ENCODE data around the gene ACSS3. TPM values are rescaled to one million over a fixed set of nuclear protein-coding genes. Genes with fewer than 3 reads are reported as not detected.

ACSS3 gene
- total RNA-seq, 1 donor from 2014 or later, result 35.9 TPM

GRCh38 chr12:81146228-81147225, 68.6 kb downstream of the ACSS3 start:
- H3K27ac ChIP-seq, result no peak overlapping the region
- no peaks in the 10 kb centered on the region for H3K27me3 ChIP-seq
- H3K9me3 ChIP-seq, result no peaks in the 10 kb centered on the region
- no peak for TF ChIP-seq CTCF (IDR thresholded peaks at IDR 0.05)
- intact Hi-C loops (cut with DNase I), result no loop called here
- no peak overlapping the region for H3K4me3 ChIP-seq
- ATAC-seq (no peak), DNase-seq (no peak)
- no peaks in the 10 kb centered on the region for H3K4me1 ChIP-seq
- no peaks in the 10 kb centered on the region for H3K36me3 ChIP-seq

- H3K9me3 ChIP-seq, result no peaks in the 10 kb centered on the region
- ATAC-seq (no peak), DNase-seq (no peak)
- no peaks in the 10 kb centered on the region for H3K27me3 ChIP-seq
- H3K4me3 ChIP-seq, result no peak overlapping the region
- H3K36me3 ChIP-seq, result no peaks in the 10 kb centered on the region
- intact Hi-C loops (cut with DNase I), result no loop called here
- TF ChIP-seq CTCF (IDR thresholded peaks at IDR 0.05), result no peak
- no peaks in the 10 kb centered on the region for H3K4me1 ChIP-seq
- H3K27ac ChIP-seq, result no peak overlapping the region
Observed at GRCh38 chr12:81147292-81147919, 69.5 kb downstream of the ACSS3 start.

GRCh38 chr12:81150382-81150781, 72.5 kb downstream of the ACSS3 start:
- ATAC-seq, result no peak
- no peak overlapping the region for H3K27ac ChIP-seq
- no peaks in the 10 kb centered on the region for H3K9me3 ChIP-seq
- no peaks in the 10 kb centered on the region for H3K27me3 ChIP-seq
- intact Hi-C loops (cut with DNase I), result no loop called here
- no peaks in the 10 kb centered on the region for H3K4me1 ChIP-seq
- DNase-seq, result no peak
- H3K36me3 ChIP-seq, result no peaks in the 10 kb centered on the region
- no peak for TF ChIP-seq CTCF (IDR thresholded peaks at IDR 0.05)
- no peak overlapping the region for H3K4me3 ChIP-seq

- H3K27me3 ChIP-seq, result no peaks in the 10 kb centered on the region
- ATAC-seq (no peak), DNase-seq (no peak)
- H3K27ac ChIP-seq, result no peak overlapping the region
- no peak for TF ChIP-seq CTCF (IDR thresholded peaks at IDR 0.05)
- no peaks in the 10 kb centered on the region for H3K9me3 ChIP-seq
- H3K4me1 ChIP-seq, result no peaks in the 10 kb centered on the region
- H3K4me3 ChIP-seq, result no peak overlapping the region
- intact Hi-C loops (cut with DNase I), result no loop called here
- peaks cover 6% of the 10 kb centered on the region for H3K36me3 ChIP-seq
Observed at GRCh38 chr12:81159856-81160255, 82.0 kb downstream of the ACSS3 start.

DNA sequence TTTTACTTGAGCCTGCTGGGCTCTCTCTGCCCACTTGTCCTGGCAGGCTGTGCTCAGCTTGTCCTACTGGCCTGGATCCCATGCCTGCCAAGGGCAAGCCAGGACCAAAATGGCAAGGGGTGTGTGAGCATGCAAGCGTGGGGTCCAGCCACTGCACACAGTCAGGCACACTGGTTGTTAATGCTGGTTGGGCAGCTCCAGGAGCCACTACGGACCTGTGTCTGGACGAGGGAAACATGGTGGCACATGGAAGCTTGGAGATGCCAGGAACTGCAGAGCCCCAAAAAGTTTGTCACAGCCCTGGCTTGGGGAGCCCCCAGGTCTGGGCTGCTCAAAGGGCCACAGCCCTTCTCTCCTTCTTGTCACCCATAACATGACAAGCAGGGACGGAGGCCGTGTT, 83.8 kb downstream of the ACSS3 start:
- DNase-seq (peak; percentile 46), ATAC-seq (no peak)
- no peaks in the 10 kb centered on the region for H3K9me3 ChIP-seq
- H3K27me3 ChIP-seq, result no peaks in the 10 kb centered on the region
- H3K4me3 ChIP-seq, result no peak overlapping the region
- peaks cover 6% of the 10 kb centered on the region for H3K36me3 ChIP-seq
- no peak for TF ChIP-seq CTCF (IDR thresholded peaks at IDR 0.05)
- H3K27ac ChIP-seq, result no peak overlapping the region
- intact Hi-C loops (cut with DNase I), result no loop called here
- H3K4me1 ChIP-seq, result no peaks in the 10 kb centered on the region

All from upper lobe of right lung (tissue), 1 donor.